Measurements from ENCODE around the gene LHCGR.

Gene LHCGR

GRCh38 chr2:48738806-48739205 lies 16.7 kb downstream of the LHCGR start:
- Histone ChIP-seq H3K9me3 (ENCODE audit: control insufficient read depth, insufficient read depth, low read length) (0 out of 2 replicates have a peak, but pooled peaks cover 3% of the 10 kb centered on the region), H3K27ac (ENCODE audit: low read depth, low read length) (no peak overlapping the region), H3K36me3 (ENCODE audit: control insufficient read depth, low read length) (no peaks in the 10 kb centered on the region), H3K27me3 (ENCODE audit: control insufficient read depth, low read length) (0 out of 2 replicates have a peak, but pooled peaks cover 2% of the 10 kb centered on the region), H3K4me1 (ENCODE audit: control insufficient read depth, low read length) (no peaks in the 10 kb centered on the region), H3K9me2 (replicated peaks; ENCODE audit: control insufficient read depth, low read length) (no peaks in the 10 kb centered on the region), H3K79me2 (ENCODE audit: control insufficient read depth, low read length) (no peaks in the 10 kb centered on the region), H3K4me2 (ENCODE audit: low read length) (no peak overlapping the region), H4K20me1 (ENCODE audit: control insufficient read depth, insufficient read depth, low read depth, low read length) (no peaks in the 10 kb centered on the region), H3K4me3 (ENCODE audit: low read length) (no peak overlapping the region), H3F3A (ENCODE audit: control insufficient read depth, insufficient read depth) (no peaks in the 10 kb centered on the region)
- no peak for TF ChIP-seq EZH2phosphoT487 (IDR thresholded peaks at IDR 0.05; ENCODE audit: borderline replicate concordance, low read length)
- no peak for TF ChIP-seq CTCF (IDR thresholded peaks at IDR 0.05; ENCODE audit: low read depth, low read length, poor library complexity, severe bottlenecking)

GRCh38 chr2:48736251-48736650 lies 19.3 kb downstream of the LHCGR start:
- H3K27ac ChIP-seq (ENCODE audit: low read depth, low read length): no peak overlapping the region
- H3K36me3 ChIP-seq (ENCODE audit: control insufficient read depth, low read length): no peaks in the 10 kb centered on the region
- H3K79me2 ChIP-seq (ENCODE audit: control insufficient read depth, low read length): no peaks in the 10 kb centered on the region
- H3K9me3 ChIP-seq (ENCODE audit: control insufficient read depth, insufficient read depth, low read length): 0 out of 2 replicates have a peak, but pooled peaks cover 3% of the 10 kb centered on the region
- H3K27me3 ChIP-seq (ENCODE audit: control insufficient read depth, low read length): peaks cover 2% of the 10 kb centered on the region; the same call in 1 of the 2 replicates
- TF ChIP-seq EZH2phosphoT487 (IDR thresholded peaks at IDR 0.05; ENCODE audit: borderline replicate concordance, low read length) (no peak), CTCF (IDR thresholded peaks at IDR 0.05; ENCODE audit: low read depth, low read length, poor library complexity, severe bottlenecking) (no peak)
- H3K9me2 ChIP-seq (replicated peaks; ENCODE audit: control insufficient read depth, low read length): no peaks in the 10 kb centered on the region
- H3K4me2 ChIP-seq (ENCODE audit: low read length): no peak overlapping the region
- no peaks in the 10 kb centered on the region for H3F3A ChIP-seq (ENCODE audit: control insufficient read depth, insufficient read depth)
- H3K4me1 ChIP-seq (ENCODE audit: control insufficient read depth, low read length): no peaks in the 10 kb centered on the region
- no peaks in the 10 kb centered on the region for H4K20me1 ChIP-seq (ENCODE audit: control insufficient read depth, insufficient read depth, low read depth, low read length)
- no peak overlapping the region for H3K4me3 ChIP-seq (ENCODE audit: low read length)

- Histone ChIP-seq H3K79me2 (ENCODE audit: control insufficient read depth, low read length) (no peaks in the 10 kb centered on the region), H4K20me1 (ENCODE audit: control insufficient read depth, insufficient read depth, low read depth, low read length) (no peaks in the 10 kb centered on the region), H3K27me3 (ENCODE audit: control insufficient read depth, low read length) (peaks cover 3% of the 10 kb centered on the region; the same call in 1 of the 2 replicates), H3K9me2 (replicated peaks; ENCODE audit: control insufficient read depth, low read length) (no peaks in the 10 kb centered on the region), H3K9me3 (ENCODE audit: control insufficient read depth, insufficient read depth, low read length) (0 out of 2 replicates have a peak, but pooled peaks cover 3% of the 10 kb centered on the region), H3F3A (ENCODE audit: control insufficient read depth, insufficient read depth) (no peaks in the 10 kb centered on the region), H3K36me3 (ENCODE audit: control insufficient read depth, low read length) (no peaks in the 10 kb centered on the region), H3K27ac (ENCODE audit: low read depth, low read length) (no peak overlapping the region), H3K4me2 (ENCODE audit: low read length) (no peak overlapping the region), H3K4me3 (ENCODE audit: low read length) (no peak overlapping the region), H3K4me1 (ENCODE audit: control insufficient read depth, low read length) (no peaks in the 10 kb centered on the region)
- TF ChIP-seq EZH2phosphoT487 (IDR thresholded peaks at IDR 0.05; ENCODE audit: borderline replicate concordance, low read length): no peak
- TF ChIP-seq CTCF (IDR thresholded peaks at IDR 0.05; ENCODE audit: low read depth, low read length, poor library complexity, severe bottlenecking): no peak
These were observed 20.8 kb downstream of the LHCGR start for GRCh38 chr2:48734576-48735303.

All from DOHH2 (cell line).